GM23338 (cell line): Measurements from ENCODE around the gene ZNF275. TPM values are rescaled to one million over a fixed set of nuclear protein-coding genes. Genes with fewer than 3 reads are reported as not detected.

Experiments
- CREB1 ChIP-seq: fragments of 250-450 bp; sonication (Bioruptor Pico); IDR thresholded peaks from 2 replicates; pipeline ENCODE4 v1.5.0; 2020; ENCODE audit warnings: low read depth, mild to moderate bottlenecking, moderate library complexity
- CTCF ChIP-seq, 2 experiments: fragments of 200-600 bp in 1 of 2; sonication (generic) in 1 of 2; conservative IDR thresholded peaks; 2 replicates each; pipeline versions ENCODE4 v1.5.1 to v1.6.1; 2016 to 2017; ENCODE audit warnings: antibody characterized with exemption in 2 of 2, low read depth in 2 of 2, mild to moderate bottlenecking in 2 of 2, moderate library complexity in 1 of 2
- ETS1 ChIP-seq: IDR thresholded peaks from 2 replicates; pipeline ENCODE4 v1.6.1; 2016; ENCODE audit warnings: antibody characterized with exemption
- EZH2phosphoT487 ChIP-seq: fragments of 200-600 bp; sonication (generic); IDR thresholded peaks from one replicate; pipeline ENCODE4 v1.8.1; 2018; ENCODE audit warnings: antibody characterized with exemption; ENCODE audit not compliant: unreplicated experiment
- JUNB ChIP-seq: IDR thresholded peaks from one replicate; pipeline ENCODE4 v1.6.1; 2016; ENCODE audit warnings: antibody characterized with exemption; ENCODE audit not compliant: unreplicated experiment
- NANOG ChIP-seq: IDR thresholded peaks from 2 replicates; pipeline ENCODE4 v1.6.1; 2016; ENCODE audit warnings: antibody characterized with exemption, borderline replicate concordance
- POLR2AphosphoS5 ChIP-seq: IDR thresholded peaks from 2 replicates; pipeline ENCODE4 v1.6.1; 2016; ENCODE audit warnings: antibody characterized with exemption, low read depth
- STAT1 ChIP-seq: IDR thresholded peaks from one replicate; pipeline ENCODE4 v1.6.1; 2016; ENCODE audit warnings: antibody characterized with exemption; ENCODE audit not compliant: unreplicated experiment
- ZNF114 ChIP-seq: fragments of 250-450 bp; sonication (Bioruptor Pico); IDR thresholded peaks from 2 replicates; pipeline ENCODE4 v1.5.0; 2020; ENCODE audit warnings: mild to moderate bottlenecking, moderate library complexity
- ZNF331 ChIP-seq: fragments of 250-450 bp; sonication (Bioruptor Pico); IDR thresholded peaks from 2 replicates; pipeline ENCODE4 v1.5.0; 2020; ENCODE audit warnings: low read depth, mild to moderate bottlenecking, moderate library complexity
- ZNF462 ChIP-seq: fragments of 250-450 bp; sonication (Bioruptor Pico); IDR thresholded peaks from 2 replicates; pipeline ENCODE4 v1.5.0; 2020; ENCODE audit warnings: mild to moderate bottlenecking, moderate library complexity
- polyA plus RNA-seq: library from polyadenylated mRNA; unstranded; fragments of >200 nt; fragmentation: Nextera tagmentation; extraction: Ambion mirVana; gene quantifications from 2 replicates; pipeline ENCODE4 v1.2.1, GENCODE V29; 2016
- total RNA-seq: library from RNA; depleted of rRNA; stranded (reverse); fragments of >200 nt; shearing (Covaris generic); gene quantifications from 2 replicates; pipeline ENCODE4 v1.2.3, GENCODE V29; 2014

ZNF275 gene
- total and polyA plus RNA-seq, 2 experiments from 2014 or later, result 3.2 to 12.3 TPM

- TF ChIP-seq ZNF462 (CRISPR knock-in tag) (no peak), CTCF (conservative IDR thresholded peaks at IDR 0.05; ENCODE audit: low read depth in 2 of 2) (no peak), NANOG (no peak), EZH2phosphoT487 (no peak), ZNF114 (CRISPR knock-in tag) (no peak), ETS1 (no peak), POLR2AphosphoS5 (no peak), CREB1 (CRISPR knock-in tag) (no peak), STAT1 (no peak), JUNB (no peak), ZNF331 (CRISPR knock-in tag) (no peak)
Observed at GRCh38 chrX:153387987-153388721, 54.2 kb downstream of the ZNF275 start (continued).
